Hypothalamus (tissue), 51 donors: ENCODE data around the gene CABLES2.

Source experiments
- DNase-seq, 51 donors: peaks; one replicate each; lab custom pipeline; 2025; lab: John Stamatoyannopoulos, UW

The CABLES2 gene

DNA sequence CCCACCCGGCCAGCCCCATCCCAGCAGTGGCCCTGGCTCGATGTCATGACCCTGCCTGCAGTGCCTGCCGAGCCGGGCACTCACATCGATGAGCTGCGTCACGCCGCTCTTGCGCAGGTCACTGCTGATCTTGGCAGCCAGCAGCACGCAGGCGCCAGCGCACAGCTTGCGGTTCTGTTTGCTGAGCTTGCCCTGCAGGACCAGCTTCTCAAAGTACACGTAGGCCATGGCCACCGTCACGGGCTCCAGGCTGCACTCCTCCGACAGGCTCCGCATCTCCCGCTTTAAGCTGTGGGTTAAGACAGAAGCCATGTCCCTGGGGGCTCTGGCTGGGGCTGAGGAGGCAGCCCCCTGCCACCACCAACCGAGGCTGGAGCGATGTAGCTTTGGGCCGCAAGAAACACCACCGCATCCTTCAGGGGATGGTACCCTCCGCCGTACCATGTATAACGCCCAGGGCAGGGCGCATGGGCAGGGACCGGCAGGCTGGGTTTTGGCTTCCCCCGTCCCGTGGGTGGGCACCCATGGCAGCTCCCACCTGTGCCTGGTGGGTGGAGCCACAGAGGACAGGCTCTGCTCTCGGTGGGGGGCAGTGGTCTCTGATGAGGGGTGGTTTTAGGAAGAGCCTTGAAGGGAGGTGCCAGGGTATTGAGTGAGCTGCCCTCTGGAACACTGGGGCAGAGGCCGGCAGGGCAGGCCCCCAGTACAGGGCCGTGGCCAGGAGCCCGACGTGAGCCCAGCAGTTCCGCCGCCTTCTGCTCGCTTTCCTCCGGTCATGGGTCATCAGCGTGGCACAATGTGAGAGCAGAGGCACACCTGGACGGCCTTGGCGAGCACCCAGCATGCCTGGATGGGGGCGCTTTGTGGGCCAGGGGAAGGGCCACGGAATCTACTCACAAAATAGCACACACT, 15.7 kb downstream of the CABLES2 start:
- DNase-seq = no peak

GRCh38 chr20:62390317-62391164, 16.5 kb downstream of the CABLES2 start:
- DNase-seq = peak in 1 of 51 donors; percentile 29

DNA sequence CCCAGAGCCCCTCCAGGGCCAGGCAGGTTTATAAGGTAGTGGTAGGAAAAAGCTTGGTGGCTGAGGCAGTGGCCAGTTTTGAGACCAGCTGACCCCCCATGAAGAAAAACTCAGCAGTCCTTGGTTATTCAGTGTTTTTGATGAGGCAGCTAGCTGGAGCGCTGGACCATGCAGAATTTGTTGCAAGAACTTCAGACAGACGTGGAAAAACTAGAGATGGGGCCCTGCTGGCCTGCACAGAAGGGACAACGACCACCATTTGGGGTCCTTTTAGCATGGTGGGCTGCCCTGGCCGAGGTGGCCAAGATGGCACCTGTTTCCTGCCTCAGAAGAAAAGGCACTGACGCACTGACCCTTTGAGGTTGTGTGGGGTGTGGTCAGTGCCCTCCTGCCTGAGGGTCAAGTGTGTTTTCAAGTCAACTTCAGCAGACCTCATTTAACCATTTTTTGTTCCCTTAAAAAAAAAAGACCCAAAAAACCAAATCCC, 17.4 kb downstream of the CABLES2 start:
- no peak for DNase-seq

GRCh38 chr20:62388839-62389600, 18.1 kb downstream of the CABLES2 start:
- no peak for DNase-seq

GRCh38 chr20:62387933-62388635, 19.0 kb downstream of the CABLES2 start:
- no peak for DNase-seq

- DNase-seq = peak in 1 of 51 donors; percentile 51
Observed at GRCh38 chr20:62387219-62387913, 19.7 kb downstream of the CABLES2 start.

DNA sequence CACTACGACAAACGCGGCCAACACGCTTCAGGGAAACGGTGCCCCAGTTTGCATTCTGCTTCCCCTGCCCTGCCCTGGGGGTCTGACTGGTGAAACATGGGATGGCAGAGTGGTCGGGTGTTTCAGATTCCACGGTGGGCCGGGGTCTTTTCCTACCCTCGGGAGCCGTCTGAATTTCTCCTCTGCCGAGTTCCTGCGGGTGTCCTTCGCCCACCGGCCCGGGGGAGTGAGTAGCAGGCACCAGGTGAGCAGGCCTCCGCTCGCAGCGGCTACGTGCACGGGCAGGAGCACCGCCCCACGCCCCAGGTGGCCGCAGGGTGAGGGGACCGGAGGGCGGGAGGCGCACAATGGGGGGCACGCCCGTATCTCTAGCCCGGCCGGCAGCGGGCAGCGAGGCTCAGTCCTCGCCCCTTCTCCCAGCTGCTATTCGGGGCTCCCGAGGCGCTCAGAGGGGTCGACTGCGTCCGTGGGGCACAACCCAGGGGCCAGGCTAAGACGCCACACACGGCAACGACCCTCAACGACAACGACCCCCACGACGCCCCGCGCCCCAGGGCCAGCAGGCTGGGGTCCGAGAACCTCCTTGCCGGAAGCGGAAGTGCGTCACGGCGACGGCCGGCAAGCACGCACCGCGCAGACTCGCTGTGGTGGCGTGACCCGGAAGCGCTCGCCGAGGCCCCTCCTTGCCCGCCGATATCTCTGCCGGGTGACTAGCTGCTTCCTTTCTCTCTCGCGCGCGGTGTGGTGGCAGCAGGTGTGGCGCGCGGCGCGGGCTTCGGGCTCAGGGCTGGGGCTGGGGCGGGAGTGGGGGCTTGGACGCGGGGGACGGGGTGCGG, 20.5 kb downstream of the CABLES2 start, which contains the start of gene RPS21:
Gene RPS21, plus strand, starts transcription at position 721 of the 836 bp plus-strand sequence. CDS start 236 bp downstream, outside the sequence.
- DNase-seq = peak; percentile 40 to 94 (median 84)

GRCh38 chr20:62382306-62383198, 24.5 kb downstream of the CABLES2 start:
- peak in 41 of 51 donors; percentile 19 to 79 (median 50) for DNase-seq

- no peak for DNase-seq
Observed at GRCh38 chr20:62381842-62382241, 25.2 kb downstream of the CABLES2 start.

- DNase-seq = no peak
Observed at GRCh38 chr20:62381202-62381797, 25.8 kb downstream of the CABLES2 start.

GRCh38 chr20:62378215-62378614, 28.9 kb downstream of the CABLES2 start:
- DNase-seq = no peak

GRCh38 chr20:62377615-62378178, 29.4 kb downstream of the CABLES2 start:
- peak in 31 of 51 donors; percentile 22 to 78 (median 60) for DNase-seq

DNA sequence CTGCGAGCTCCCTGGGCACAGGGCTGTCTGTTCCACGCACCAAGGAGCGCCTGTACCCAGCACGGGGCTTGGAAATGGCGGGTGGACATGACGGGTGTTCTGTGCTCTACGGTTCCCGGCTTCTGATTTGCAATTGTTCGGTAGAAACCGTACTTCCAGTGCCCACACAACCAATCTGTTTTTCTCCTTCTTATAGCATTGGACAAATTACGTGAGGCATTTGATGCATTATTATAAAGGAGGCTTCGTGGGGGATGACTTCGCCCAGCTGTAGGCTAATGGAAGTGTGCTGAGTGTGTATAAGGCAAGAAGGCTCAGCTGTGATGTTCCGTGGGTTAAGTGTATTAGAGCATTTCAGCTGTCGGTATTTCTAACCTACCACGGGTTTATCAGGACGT, 30.0 kb downstream of the CABLES2 start:
- DNase-seq = peak in 1 of 51 donors; percentile 35

- DNase-seq = peak in 6 of 51 donors; percentile 28 to 54 (median 33)
Observed at GRCh38 chr20:62376112-62377063, 30.7 kb downstream of the CABLES2 start.
